Activated CD8-positive, alpha-beta memory T cell treated with anti-CD3 and anti-CD28 coated beads for 4 hours (primary cell): ENCODE results near the gene HAND1.
"Not testable (repeated sequence)": the region's sequence is repeated elsewhere in the genome, so short reads cannot be mapped to it uniquely, and the experiment has no call there.

ENCODE experiments used
- DNase-seq, 2 donors: peaks; one replicate each; pipeline ENCODE4 v3.0.0-alpha.2; 2020; ENCODE audit warnings: low read depth in 2 of 2

The HAND1 gene

DNA sequence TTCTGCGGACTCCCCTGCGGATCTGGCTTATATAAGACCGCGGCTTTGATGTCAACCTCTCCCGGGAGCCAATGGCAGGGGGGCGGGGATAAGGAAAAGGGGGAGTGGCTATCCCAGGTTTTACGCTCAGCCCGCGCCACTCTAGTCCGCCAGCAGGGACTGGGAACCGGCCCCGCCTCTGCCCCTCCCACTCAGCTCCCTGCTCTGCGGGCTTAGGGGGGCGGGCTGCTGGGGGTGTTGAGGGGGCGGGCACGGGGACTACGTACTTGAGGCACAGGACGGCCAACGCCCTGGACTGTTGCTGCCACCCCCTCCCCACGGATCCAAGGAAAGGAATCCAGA is at the start of gene HAND1:
HAND1 (minus strand) TSS at position 4 of the 342 bp plus-strand sequence. CDS start 219 bp downstream, outside the sequence.
- no peak for DNase-seq

GRCh38 chr5:154526231-154527226 is 48.5 kb upstream of the HAND1 start:
- no peak for DNase-seq

DNA sequence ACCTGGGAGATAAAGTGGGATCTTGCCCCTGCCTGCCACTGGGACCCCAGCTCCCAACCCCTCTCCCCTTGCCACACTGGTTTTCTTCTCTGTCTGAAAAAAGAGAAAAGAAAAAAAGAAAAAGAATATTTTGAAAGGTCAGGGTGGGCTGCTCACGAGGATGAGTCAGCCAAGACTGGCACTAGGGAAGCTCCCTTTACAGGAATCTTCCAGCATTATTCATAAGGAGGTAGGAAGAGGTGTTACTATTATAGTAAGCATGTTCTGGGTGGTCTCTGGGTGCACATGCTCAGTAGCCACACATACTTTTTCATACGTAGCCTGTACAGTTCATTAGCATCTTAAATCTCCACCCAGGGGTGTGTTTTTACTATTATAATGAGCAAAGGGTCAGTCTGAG is 46.8 kb upstream of the HAND1 start:
- no peak for DNase-seq

DNA sequence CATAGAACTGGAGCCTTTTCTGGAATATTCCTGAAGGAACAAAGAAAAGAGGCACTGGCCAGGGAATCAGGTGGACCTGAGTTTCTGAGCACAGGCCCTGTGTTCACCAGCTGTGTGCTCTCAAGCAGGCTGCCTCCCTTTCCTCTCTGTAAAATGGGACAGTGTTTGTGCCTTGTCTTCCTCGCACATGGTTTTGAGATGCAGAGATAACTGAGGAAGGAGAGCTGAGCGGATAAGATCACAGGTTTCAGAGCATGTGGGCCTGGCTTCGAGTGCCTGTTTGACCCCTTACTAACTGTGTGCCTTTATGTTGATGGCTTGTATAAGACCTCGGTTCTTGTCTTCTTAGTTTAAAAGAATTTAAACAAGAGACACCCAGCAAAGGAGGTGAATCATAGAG is 46.2 kb upstream of the HAND1 start:
- DNase-seq: no peak

DNA sequence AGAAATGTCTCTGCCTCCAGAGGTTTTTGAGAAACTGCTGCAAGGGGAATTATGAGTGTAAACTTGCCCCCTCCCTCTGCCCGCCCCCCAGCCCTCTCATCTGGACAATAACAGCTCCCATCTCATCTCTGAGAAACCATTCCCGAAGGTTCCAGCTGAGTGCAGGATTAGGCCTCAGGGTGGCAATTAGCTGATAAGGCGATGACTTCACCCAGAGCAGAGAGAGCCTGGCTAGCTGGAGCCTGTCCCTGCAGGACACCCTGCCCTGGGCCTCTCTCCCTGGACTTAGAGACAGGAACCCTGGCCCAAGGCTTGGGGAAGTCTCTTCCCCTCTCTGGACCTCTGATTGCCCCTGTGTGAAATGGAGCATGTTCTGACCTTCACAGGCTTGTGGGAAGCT is 45.7 kb upstream of the HAND1 start:
- no peak for DNase-seq

GRCh38 chr5:154523104-154523503 is 45.1 kb upstream of the HAND1 start:
- no peak for DNase-seq

DNA sequence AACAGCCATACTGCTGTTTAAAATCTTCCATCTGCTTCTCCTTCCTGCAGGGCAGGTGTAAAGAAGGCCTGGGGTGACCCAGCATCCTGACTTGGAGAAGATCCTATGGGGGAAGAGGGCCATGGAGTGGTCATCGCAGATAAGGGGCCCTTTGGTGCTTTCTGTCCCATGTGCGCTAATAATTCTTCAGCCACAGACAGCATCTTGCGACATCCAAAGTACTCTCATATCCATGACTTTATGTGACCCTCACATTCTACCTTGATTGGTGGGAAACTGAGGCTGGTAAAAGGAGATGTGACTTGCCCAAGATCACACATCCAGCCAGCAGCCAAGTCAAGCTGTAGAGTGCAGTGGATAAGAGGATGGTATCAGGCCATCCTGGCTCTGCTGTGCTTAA is 44.3 kb upstream of the HAND1 start:
- DNase-seq: no peak

DNA sequence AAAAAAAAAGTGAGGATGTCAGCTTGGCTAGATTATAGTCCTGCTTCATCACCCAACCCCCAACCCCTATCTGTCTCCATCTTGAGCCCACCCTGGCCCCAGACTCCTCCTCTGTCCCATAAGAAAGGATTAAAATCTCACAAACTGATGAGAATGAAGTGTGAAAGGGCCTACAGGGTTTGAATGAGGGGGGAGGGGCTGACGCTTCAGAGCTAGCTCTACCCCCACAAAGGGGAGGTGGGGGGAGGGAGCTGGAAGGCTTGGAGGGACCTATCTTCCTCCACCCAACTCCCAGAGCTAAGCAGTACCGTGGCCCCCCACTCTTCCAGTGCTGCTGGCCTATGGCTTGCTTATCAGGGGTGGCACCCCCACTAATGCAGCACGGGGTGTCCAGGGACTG is 43.7 kb upstream of the HAND1 start:
- DNase-seq: no peak

- no peak for DNase-seq
Observed at GRCh38 chr5:154520861-154521453, 42.9 kb upstream of the HAND1 start.

- DNase-seq: no peak
Observed at GRCh38 chr5:154519359-154519758, 41.3 kb upstream of the HAND1 start.

DNA sequence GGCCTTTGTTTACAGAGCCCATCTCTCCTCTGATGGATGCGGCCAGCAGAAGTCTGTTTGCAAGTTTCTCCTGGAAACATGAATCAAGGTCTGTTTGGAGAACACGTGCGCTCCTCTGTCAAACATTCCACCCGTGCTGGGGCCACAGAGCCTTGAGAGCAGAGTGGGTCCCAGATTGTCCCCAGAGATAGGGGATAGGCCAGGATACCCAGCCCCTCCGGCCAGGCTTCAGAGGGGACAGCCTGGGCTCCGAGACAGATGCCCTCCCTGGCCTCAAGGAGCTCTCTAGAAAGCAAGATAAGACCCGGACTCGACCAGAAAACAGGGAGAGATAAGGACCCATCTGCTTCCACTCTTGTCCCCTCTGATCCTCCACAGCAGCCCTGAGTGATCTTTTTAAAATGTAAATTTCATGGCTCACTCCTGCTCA is 40.4 kb upstream of the HAND1 start:
- DNase-seq: no peak

- no peak for DNase-seq
Observed at GRCh38 chr5:154517810-154518437, 39.9 kb upstream of the HAND1 start.

GRCh38 chr5:154517181-154517580 is 39.2 kb upstream of the HAND1 start:
- no peak for DNase-seq

DNA sequence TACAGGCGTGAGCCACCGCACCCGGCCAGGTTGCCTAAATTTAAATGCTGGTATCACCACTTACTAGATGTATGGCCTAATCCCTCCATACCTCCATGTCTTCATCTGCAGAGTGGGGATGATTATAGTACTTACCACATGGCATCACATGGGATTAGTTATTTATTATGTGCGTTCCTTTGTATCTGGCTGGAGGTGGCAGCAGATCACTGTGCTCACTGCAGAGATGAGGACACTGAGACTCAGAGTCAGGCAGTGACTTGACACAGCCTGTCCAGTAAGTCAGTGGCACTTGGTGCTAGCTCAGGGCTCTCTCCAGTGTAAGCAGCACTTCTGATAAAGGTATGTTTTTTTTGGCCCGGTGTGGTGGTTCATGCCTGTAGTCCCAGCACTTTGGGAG is 38.4 kb upstream of the HAND1 start:
- DNase-seq: no peak

- DNase-seq: not testable (repeated sequence)
Observed at GRCh38 chr5:154515488-154515887, 37.5 kb upstream of the HAND1 start.

- no peak for DNase-seq
Observed at GRCh38 chr5:154514331-154514730, 36.3 kb upstream of the HAND1 start.

DNA sequence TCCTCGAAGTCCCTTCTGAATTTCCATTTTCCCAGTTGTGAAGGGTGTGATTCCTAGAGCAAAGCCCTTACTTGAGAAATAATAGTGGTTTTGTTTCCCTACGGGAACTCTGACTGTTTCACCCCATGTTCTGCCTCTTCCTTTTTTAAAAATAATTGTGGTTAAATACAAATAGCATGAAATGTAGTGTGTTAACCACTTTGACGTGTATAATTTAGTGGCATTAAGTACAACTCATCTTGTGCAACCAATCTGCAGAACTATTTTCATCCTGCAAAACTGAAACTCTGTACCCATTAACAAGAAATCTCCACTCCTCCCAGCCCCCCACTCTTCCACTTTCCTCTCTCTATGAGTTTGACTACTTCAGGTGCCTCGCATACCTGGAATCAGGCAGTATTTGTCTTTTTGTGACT is 35.6 kb upstream of the HAND1 start:
- no peak for DNase-seq

DNA sequence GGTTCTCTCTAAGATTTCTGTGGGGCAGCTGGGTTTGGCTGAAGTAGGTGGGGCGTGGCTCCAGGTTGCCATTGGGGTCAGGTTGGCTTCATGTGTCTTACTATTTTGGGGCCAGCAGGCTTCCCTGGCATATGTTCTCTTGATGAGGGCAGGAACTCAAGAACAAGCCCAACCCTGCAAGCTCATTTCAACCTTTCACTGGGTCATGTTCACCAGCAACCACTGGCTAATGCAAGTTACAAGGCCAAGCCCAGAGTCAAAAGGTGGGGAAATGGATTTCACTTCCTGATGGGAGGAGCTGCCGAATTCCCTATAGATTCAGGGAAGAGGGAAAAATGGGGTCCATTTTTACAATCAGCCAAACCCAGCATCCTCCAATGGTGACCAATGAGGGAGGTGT is 34.0 kb upstream of the HAND1 start:
- DNase-seq: no peak

GRCh38 chr5:154509784-154510555 is 31.9 kb upstream of the HAND1 start:
- DNase-seq: no peak

DNA sequence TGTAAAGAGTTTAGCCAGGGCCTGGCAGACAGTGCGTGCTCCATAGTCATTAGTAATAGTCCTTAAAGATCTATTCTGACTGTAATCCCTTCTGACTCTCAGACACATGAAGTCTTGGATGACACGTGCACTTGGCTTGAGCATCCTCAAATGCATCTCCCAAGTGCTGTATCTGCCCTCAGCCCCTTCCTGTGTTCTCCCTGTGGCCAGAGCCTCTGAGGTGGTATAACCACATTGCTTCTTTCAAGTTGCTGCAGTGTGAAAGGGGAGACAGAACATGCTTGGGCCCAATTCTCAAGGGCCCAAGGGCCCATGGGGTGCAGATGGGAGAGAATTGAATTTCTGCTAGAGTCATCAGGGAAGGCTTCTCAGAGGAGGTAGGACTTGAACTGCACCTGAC is 30.1 kb upstream of the HAND1 start:
- no peak for DNase-seq

DNA sequence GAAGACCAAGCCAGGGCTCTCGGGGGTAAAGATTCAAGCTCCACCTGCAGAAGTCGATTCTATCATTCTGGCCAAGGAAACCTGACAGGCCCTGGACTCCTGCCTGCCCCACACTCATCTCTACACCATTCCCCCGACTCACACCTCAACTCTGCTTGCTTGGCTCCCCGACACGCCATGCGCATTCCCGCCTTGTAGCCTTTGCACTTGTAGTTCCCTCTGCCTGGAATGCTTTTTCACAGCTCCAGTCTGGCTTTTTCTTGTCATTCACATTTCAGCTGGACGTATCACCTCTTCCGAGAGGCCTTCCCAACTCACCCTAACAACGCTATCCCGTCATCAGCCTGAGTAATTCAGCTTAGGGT is 28.7 kb upstream of the HAND1 start:
- DNase-seq: no peak
